Activated CD4-positive, alpha-beta T cell treated with anti-CD3 and anti-CD28 coated beads, Interleukin-2, amount 50 U/mL, for 24 hours (primary cell): Measurements from ENCODE around the gene ZNF12.

Experiments used
- DNase-seq, 2 donors: peaks; one replicate each; pipeline ENCODE4 v3.0.0-alpha.2; 2020; ENCODE audit warnings: low read depth in 1 of 2, low spot score in 1 of 2

Gene ZNF12

DNA sequence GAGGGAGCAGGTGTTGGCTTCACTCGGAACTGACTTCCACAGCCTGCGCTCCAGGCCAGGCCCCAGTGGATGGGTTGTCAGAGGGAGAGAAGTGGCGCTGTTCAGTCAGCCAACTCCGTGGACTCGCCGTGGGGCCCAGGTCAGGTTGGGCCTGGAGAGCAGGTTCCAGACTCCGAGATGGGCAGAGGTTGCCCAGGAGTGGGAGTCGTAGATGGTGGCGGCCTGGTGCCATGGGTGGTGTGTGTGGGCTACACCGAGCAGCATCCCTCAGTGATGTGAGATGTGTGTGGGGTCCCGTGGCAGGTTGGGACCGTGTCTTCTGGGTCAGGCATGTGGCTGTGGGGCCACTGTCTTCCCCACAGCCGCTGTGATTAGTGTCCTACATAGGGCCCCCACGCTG lies 59.2 kb downstream of the ZNF12 start:
- no peak for DNase-seq

DNA sequence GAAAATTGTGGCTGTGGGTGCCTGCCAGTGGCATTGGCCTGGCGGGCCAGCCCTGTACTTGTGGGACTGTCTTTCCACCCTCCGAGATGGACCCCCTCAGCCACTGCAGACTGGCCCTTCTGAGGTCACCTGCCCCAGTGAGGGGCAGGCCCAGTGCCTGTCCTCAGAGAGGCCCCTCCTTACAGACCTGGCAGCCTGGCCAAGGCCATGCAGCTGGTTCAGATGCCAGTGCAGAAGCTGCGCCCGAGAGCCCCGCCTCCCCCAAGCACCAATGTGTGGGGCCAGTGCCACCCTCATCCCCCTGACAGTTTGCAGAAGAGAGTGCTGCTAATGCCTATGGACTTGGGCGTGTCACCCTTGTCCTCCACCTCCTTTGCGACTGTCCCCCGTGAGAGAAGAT lies 59.7 kb downstream of the ZNF12 start:
- DNase-seq, result no peak

DNA sequence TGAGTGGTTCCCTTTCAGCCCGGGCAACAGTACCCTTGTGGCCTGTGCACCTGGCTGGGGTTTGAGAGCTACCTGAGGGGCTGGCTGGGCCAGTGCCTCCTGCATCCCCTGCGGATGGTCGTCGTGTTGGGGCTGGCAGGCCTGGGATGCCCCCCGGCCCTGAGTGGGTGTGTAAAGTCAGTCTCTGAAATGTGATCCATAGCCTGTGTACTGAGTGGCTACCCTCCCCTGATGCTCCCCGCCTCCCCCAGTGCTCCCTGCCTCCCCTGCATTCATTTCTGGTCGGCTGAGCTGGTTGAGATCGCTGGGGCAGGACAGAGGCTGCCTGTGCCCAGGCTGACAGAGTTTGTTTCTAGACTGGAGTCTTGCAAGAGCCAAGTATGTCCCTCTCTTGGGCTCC lies 60.3 kb downstream of the ZNF12 start:
- no peak for DNase-seq

- no peak for DNase-seq
These were observed 62.0 kb downstream of the ZNF12 start for GRCh38 chr7:6644728-6645127.

GRCh38 chr7:6643915-6644625 lies 62.7 kb downstream of the ZNF12 start:
- no peak for DNase-seq

- no peak for DNase-seq
These were observed 63.7 kb downstream of the ZNF12 start for GRCh38 chr7:6642861-6643640.

GRCh38 chr7:6642239-6642839 lies 64.4 kb downstream of the ZNF12 start:
- DNase-seq, result no peak

GRCh38 chr7:6641305-6642035 lies 65.3 kb downstream of the ZNF12 start:
- DNase-seq, result no peak

- DNase-seq, result no peak
These were observed 66.5 kb downstream of the ZNF12 start for GRCh38 chr7:6640246-6640721.

DNA sequence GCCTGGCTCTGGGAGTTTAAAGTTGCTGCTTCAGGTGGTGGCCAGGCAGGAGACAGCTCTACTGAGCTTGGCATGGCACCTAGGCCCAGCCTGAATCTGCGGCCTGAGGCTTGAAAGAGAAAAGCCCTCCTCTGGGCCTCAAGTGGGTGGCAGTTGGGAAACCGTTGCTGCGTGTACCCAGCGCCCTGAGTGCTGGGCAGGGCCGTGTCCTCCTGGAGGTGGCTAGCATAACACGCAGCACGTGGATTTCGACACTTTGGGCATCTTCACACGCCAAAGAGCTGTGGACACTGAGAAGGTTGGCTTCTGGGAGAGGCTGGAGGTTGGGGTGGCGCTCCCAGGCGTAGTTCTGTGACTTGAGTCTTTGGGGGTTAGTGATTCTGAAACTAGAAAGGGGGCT lies 67.1 kb downstream of the ZNF12 start:
- DNase-seq, result no peak

DNA sequence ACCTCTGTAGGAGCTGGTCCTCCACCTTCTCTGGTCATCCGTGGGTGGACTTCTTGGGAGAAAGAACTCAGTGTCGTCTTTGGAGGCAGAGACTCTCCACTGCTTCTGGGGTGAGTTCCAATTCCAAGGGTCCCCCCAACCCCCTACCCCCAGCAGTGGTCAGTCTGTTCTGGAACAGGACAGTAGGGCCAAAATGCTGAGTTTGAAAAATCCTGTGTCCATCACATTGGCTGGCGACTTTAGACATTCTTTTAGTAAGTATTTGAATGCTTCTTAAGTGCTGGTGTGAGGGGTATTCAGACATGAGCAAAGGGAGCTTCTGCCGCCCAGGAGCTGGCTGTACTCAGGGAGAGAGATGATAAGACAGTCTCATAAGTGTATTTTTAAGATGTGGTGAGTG lies 67.7 kb downstream of the ZNF12 start:
- DNase-seq, result no peak
